Caco-2 (cell line): Measurements from ENCODE around the gene RBM43. TPM values are rescaled to one million over a fixed set of nuclear protein-coding genes. Genes with fewer than 3 reads are reported as not detected.

Source experiments
- BruUV-seq: library from RNA; stranded (reverse); fragments of 400-500 nt; replicated peaks from 2 replicates; lab custom pipeline; 2021; lab: Mats Ljungman, UMichigan
- CTCF ChIA-PET: fragments of 300-600 bp; sonication (Branson Sonifier 250); formaldehyde crosslinking; loops from one replicate; lab custom pipeline; 2022; ENCODE audit warnings: antibody characterized with exemption; lab: Charles Lee
- POLR2A ChIA-PET: fragments of 300-600 bp; sonication (Branson Sonifier 250); formaldehyde crosslinking; loops from one replicate; lab custom pipeline; 2022; ENCODE audit warnings: antibody characterized with exemption; lab: Charles Lee
- DNase-seq, 2 experiments: peaks; one replicate each; pipeline versions ENCODE4 v3.0.0 to v3.0.0-alpha.2; 2020 to 2022
- H3K27me3 ChIP-seq: replicated peaks from 2 replicates; pipeline ENCODE4 v1.6.0; 2011; ENCODE audit warnings: low read length; ENCODE audit not compliant: control insufficient read depth, insufficient read depth
- H3K36me3 ChIP-seq: 2 replicates; pipeline ENCODE4 v1.5.1; 2011; ENCODE audit warnings: low read length; ENCODE audit not compliant: control insufficient read depth, insufficient read depth
- H3K4me1 ChIP-seq: fragments of 250-450 bp; sonication (Bioruptor Pico); 2 replicates; pipeline ENCODE4 v1.5.1; 2020; ENCODE audit warnings: mild to moderate bottlenecking
- H3K4me3 ChIP-seq: 2 replicates; pipeline ENCODE4 v1.5.1; 2011; ENCODE audit warnings: low read depth, mild to moderate bottlenecking, control low read depth, low read length
- H3K9me3 ChIP-seq: fragments of 250-450 bp; sonication (Bioruptor Pico); 2 replicates; pipeline ENCODE4 v1.5.1; 2020; ENCODE audit warnings: mild to moderate bottlenecking, moderate library complexity
- H3K27ac Mint-ChIP-seq: one replicate; pipeline ENCODE4 v1.8.0; 2022; ENCODE audit warnings: mixed read lengths; ENCODE audit not compliant: unreplicated experiment
- H3K27me3 Mint-ChIP-seq: one replicate; pipeline ENCODE4 v1.8.0; 2022; ENCODE audit warnings: mixed read lengths; ENCODE audit not compliant: insufficient read depth, unreplicated experiment
- H3K36me3 Mint-ChIP-seq: one replicate; pipeline ENCODE4 v1.8.0; 2022; ENCODE audit warnings: mild to moderate bottlenecking, mixed read lengths; ENCODE audit not compliant: insufficient read depth, unreplicated experiment
- H3K4me1 Mint-ChIP-seq: one replicate; pipeline ENCODE4 v1.8.0; 2022; ENCODE audit warnings: low read depth, mixed read lengths; ENCODE audit not compliant: unreplicated experiment
- H3K4me3 Mint-ChIP-seq: one replicate; pipeline ENCODE4 v1.8.0; 2022; ENCODE audit warnings: mild to moderate bottlenecking, moderate library complexity, mixed read lengths; ENCODE audit not compliant: unreplicated experiment
- H3K9me3 Mint-ChIP-seq: one replicate; pipeline ENCODE4 v1.8.0; 2022; ENCODE audit warnings: mixed read lengths; ENCODE audit not compliant: unreplicated experiment
- intact Hi-C: fragments of 100-400 bp; cut with micrococcal nuclease; formaldehyde crosslinking; loops from one replicate; pipeline ENCODE4 v1.10.0; 2022; ENCODE audit not compliant: unreplicated experiment
- total RNA-seq: library from RNA; stranded (reverse); gene quantifications from 2 replicates; pipeline ENCODE4 v1.2.3, GENCODE V29; 2022
- TF ChIP-seq, protein P1 (sequence below), 2 experiments: fragments of 200-600 bp in 1 of 2; IDR thresholded peaks; 1 replicate in 1 of 2; 2 replicates in 1 of 2; pipeline versions ENCODE4 v1.5.1 to v1.8.0; 2011 to 2022; ENCODE audit warnings: antibody characterized with exemption in 1 of 2, control low read depth in 1 of 2, inconsistent platforms in 1 of 2, low read depth in 1 of 2, low read length in 1 of 2, mild to moderate bottlenecking in 1 of 2, moderate library complexity in 1 of 2; ENCODE audit not compliant: insufficient read depth in 1 of 2, severe bottlenecking in 1 of 2, unreplicated experiment in 1 of 2

RBM43 gene
- total RNA-seq, 1 experiment from 2014 or later, result 1.4 TPM

DNA sequence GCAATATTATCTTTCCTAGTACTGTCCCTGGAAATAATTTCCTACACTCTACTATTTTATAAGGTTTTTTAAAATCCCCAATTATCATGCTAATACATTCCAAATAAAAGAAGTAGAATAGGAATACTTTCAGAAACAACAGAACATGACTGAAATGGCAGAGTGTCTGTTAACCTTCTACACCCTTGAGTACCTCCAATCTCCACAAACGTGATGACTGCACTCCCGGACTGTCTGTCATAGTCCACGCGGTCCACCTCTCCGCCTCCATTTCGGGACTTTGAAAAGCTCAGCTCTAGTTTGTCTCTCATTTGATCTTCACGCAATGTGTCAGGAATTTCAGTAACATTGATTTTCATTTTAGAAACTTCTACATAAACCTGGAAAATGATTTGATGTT, 13.6 kb upstream of the RBM43 start:
- no peaks in the 10 kb centered on the region for H3K4me1 Mint-ChIP-seq
- ChIA-PET CTCF (no interaction called here), POLR2A (no interaction called here)
- H3K4me3 Mint-ChIP-seq, result no peak overlapping the region
- no peaks in the 10 kb centered on the region for H3K27me3 ChIP-seq
- peaks cover 5% of the 10 kb centered on the region for H3K36me3 Mint-ChIP-seq
- no peak overlapping the region for H3K4me3 ChIP-seq
- H3K27me3 Mint-ChIP-seq, result no peaks in the 10 kb centered on the region
- no peak overlapping the region for H3K27ac Mint-ChIP-seq
- no peaks in the 10 kb centered on the region for H3K9me3 ChIP-seq
- intact Hi-C loops, result no loop called here
- H3K4me1 ChIP-seq, result no peaks in the 10 kb centered on the region
- H3K36me3 ChIP-seq, result no peaks in the 10 kb centered on the region
- no peak for DNase-seq
- no peaks in the 10 kb centered on the region for H3K9me3 Mint-ChIP-seq
- TF ChIP-seq, protein P1, sequence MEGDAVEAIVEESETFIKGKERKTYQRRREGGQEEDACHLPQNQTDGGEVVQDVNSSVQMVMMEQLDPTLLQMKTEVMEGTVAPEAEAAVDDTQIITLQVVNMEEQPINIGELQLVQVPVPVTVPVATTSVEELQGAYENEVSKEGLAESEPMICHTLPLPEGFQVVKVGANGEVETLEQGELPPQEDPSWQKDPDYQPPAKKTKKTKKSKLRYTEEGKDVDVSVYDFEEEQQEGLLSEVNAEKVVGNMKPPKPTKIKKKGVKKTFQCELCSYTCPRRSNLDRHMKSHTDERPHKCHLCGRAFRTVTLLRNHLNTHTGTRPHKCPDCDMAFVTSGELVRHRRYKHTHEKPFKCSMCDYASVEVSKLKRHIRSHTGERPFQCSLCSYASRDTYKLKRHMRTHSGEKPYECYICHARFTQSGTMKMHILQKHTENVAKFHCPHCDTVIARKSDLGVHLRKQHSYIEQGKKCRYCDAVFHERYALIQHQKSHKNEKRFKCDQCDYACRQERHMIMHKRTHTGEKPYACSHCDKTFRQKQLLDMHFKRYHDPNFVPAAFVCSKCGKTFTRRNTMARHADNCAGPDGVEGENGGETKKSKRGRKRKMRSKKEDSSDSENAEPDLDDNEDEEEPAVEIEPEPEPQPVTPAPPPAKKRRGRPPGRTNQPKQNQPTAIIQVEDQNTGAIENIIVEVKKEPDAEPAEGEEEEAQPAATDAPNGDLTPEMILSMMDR (IDR thresholded peaks at IDR 0.05; ENCODE audit: insufficient read depth in 1 of 2, low read depth in 1 of 2, low read length in 1 of 2, severe bottlenecking in 1 of 2, unreplicated experiment in 1 of 2), result no peak
- BruUV-seq, result no TSS peak

DNA sequence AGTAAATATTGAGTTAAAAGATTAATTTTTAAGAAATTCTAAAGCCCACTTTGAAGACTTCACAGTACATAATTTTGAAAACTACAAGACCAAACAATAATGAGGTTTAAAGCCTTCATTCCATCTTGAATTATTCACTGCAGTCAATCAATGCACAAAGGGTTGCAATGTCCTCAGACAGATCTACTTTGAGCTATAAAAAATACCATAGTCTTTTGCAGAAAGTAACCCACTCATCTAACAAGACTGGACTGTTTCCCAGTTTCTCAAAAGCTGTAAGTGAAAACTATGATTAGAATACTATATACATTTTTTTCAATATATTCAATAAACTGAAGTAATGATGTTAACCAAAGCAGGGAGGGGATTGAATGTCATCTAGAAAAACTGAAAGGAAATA, 10.2 kb upstream of the RBM43 start:
- H3K36me3 ChIP-seq, result no peaks in the 10 kb centered on the region
- Mint-ChIP-seq H3K9me3 (no peaks in the 10 kb centered on the region), H3K4me1 (no peaks in the 10 kb centered on the region), H3K4me3 (no peak overlapping the region), H3K36me3 (peaks cover 5% of the 10 kb centered on the region), H3K27me3 (no peaks in the 10 kb centered on the region), H3K27ac (no peak overlapping the region)
- CTCF ChIA-PET, result no interaction called here
- no peak for DNase-seq
- no peaks in the 10 kb centered on the region for H3K4me1 ChIP-seq
- TF ChIP-seq, protein P1 (IDR thresholded peaks at IDR 0.05; ENCODE audit: insufficient read depth in 1 of 2, low read depth in 1 of 2, low read length in 1 of 2, severe bottlenecking in 1 of 2, unreplicated experiment in 1 of 2), result no peak
- POLR2A ChIA-PET, result no interaction called here
- no peaks in the 10 kb centered on the region for H3K27me3 ChIP-seq
- H3K4me3 ChIP-seq, result no peak overlapping the region
- intact Hi-C loops, result no loop called here
- BruUV-seq, result no TSS peak
- no peaks in the 10 kb centered on the region for H3K9me3 ChIP-seq

DNA sequence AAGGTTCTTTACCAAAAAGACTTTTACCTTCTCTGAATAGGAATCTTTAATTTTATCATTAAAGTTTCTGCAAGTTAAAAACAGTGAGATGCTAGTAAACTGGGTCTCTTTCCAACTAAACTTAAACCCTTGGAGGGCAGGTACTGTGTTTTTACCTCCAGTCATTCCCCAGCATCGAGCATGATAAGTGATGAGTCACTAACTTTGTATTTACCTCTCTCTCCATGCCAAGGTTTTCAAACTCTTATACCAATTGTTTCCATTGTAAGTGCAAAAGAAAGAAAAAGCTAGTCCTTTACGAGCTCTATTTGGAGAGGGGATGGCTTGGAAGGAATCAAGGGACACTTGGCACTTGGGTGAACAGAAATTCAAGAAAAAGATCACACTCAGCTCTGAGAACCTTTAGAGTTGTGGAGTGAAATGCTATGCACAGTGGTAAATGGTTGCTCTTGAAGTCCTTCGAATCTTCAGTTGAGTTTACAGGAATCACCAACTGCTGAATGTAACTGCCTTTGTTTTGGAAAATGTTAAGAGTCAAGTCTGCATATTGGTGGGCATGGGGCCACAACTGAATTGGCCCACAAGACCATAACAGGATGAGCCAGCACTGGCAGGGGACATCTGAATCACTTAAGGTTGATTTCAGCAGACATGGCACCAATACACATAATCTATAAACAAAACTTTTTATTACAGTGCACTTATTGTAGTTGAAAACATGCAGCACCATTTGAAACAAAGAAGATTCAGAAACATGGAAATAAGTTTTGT, 8.3 kb upstream of the RBM43 start:
- H3K27ac Mint-ChIP-seq, result no peak overlapping the region
- H3K4me3 Mint-ChIP-seq, result no peak overlapping the region
- no peaks in the 10 kb centered on the region for H3K27me3 Mint-ChIP-seq
- ChIA-PET CTCF (no interaction called here), POLR2A (no interaction called here)
- intact Hi-C loops, result loop anchor here (10.0 kb wide), 1 partner anchor 145 kb away; no protein-coding TSS in a partner anchor
- TF ChIP-seq, protein P1 (IDR thresholded peaks at IDR 0.05; ENCODE audit: insufficient read depth in 1 of 2, low read depth in 1 of 2, low read length in 1 of 2, severe bottlenecking in 1 of 2, unreplicated experiment in 1 of 2), result no peak
- H3K9me3 Mint-ChIP-seq, result no peaks in the 10 kb centered on the region
- no TSS peak for BruUV-seq
- H3K36me3 Mint-ChIP-seq, result no peaks in the 10 kb centered on the region
- H3K4me1 ChIP-seq, result no peaks in the 10 kb centered on the region
- H3K4me1 Mint-ChIP-seq, result no peaks in the 10 kb centered on the region
- H3K9me3 ChIP-seq, result no peaks in the 10 kb centered on the region
- no peak for DNase-seq
- no peaks in the 10 kb centered on the region for H3K27me3 ChIP-seq
- no peak overlapping the region for H3K4me3 ChIP-seq
- no peaks in the 10 kb centered on the region for H3K36me3 ChIP-seq
